DOHH2 (cell line): ENCODE data around the gene VILL.

Experiments used
- H3F3A ChIP-seq: fragments of 200-600 bp; sonication (generic), shearing (Covaris generic); 2 replicates; pipeline ENCODE4 v1.6.0; 2016; ENCODE audit warnings: antibody characterized with exemption, mild to moderate bottlenecking; ENCODE audit not compliant: control insufficient read depth, insufficient read depth
- H3K27ac ChIP-seq: fragments of 200-600 bp; sonication (generic); 2 replicates; pipeline ENCODE4 v1.5.1; 2014; ENCODE audit warnings: low read depth, mild to moderate bottlenecking, low read length, moderate library complexity
- H3K27me3 ChIP-seq: fragments of 200-600 bp; sonication (generic); 2 replicates; pipeline ENCODE4 v1.6.1; 2014; ENCODE audit warnings: mild to moderate bottlenecking, low read length, mixed read lengths; ENCODE audit not compliant: control insufficient read depth
- H3K36me3 ChIP-seq: fragments of 200-600 bp; sonication (generic); 2 replicates; pipeline ENCODE4 v1.6.1; 2014; ENCODE audit warnings: mild to moderate bottlenecking, low read length, moderate library complexity, mixed read lengths; ENCODE audit not compliant: control insufficient read depth
- H3K4me1 ChIP-seq: fragments of 200-600 bp; sonication (generic); 2 replicates; pipeline ENCODE4 v1.6.1; 2014; ENCODE audit warnings: mild to moderate bottlenecking, low read length, mixed read lengths; ENCODE audit not compliant: control insufficient read depth
- H3K4me2 ChIP-seq: fragments of 200-600 bp; sonication (generic); 2 replicates; pipeline ENCODE4 v1.6.0; 2014; ENCODE audit warnings: mild to moderate bottlenecking, low read length, moderate library complexity
- H3K4me3 ChIP-seq: fragments of 200-600 bp; sonication (generic); 2 replicates; pipeline ENCODE4 v1.5.1; 2014; ENCODE audit warnings: mild to moderate bottlenecking, low read length, mixed read lengths
- H3K79me2 ChIP-seq: fragments of 200-600 bp; sonication (generic); 2 replicates; pipeline ENCODE4 v1.6.1; 2014; ENCODE audit warnings: mild to moderate bottlenecking, low read length, mixed read lengths; ENCODE audit not compliant: control insufficient read depth
- H3K9me2 ChIP-seq: fragments of 200-600 bp; sonication (generic); replicated peaks from 2 replicates; pipeline ENCODE4 v1.6.1; 2014; ENCODE audit warnings: mild to moderate bottlenecking, low read length, mixed read lengths; ENCODE audit not compliant: control insufficient read depth
- H3K9me3 ChIP-seq: fragments of 200-600 bp; sonication (generic); 2 replicates; pipeline ENCODE4 v1.6.1; 2014; ENCODE audit warnings: antibody characterized with exemption, low read length, mixed read lengths; ENCODE audit not compliant: control insufficient read depth, insufficient read depth
- H4K20me1 ChIP-seq: fragments of 200-600 bp; sonication (generic); 2 replicates; pipeline ENCODE4 v1.6.0; 2014; ENCODE audit warnings: low read depth, mild to moderate bottlenecking, antibody characterized with exemption, low read length, moderate library complexity; ENCODE audit not compliant: control insufficient read depth, insufficient read depth
- EZH2phosphoT487 ChIP-seq: fragments of 200-600 bp; sonication (generic); IDR thresholded peaks from 2 replicates; pipeline ENCODE4 v1.6.1; 2017; ENCODE audit warnings: borderline replicate concordance, mild to moderate bottlenecking, antibody characterized with exemption, low read length, moderate library complexity, mixed read lengths
- TF ChIP-seq, protein P1 (sequence below): fragments of 200-600 bp; sonication (generic); IDR thresholded peaks from one replicate; pipeline ENCODE4 v1.5.1; 2014; ENCODE audit warnings: antibody characterized with exemption, mild to moderate bottlenecking, low read depth, low read length; ENCODE audit not compliant: poor library complexity, severe bottlenecking

The VILL gene

GRCh38 chr3:38022301-38022700 lies 31.7 kb downstream of the VILL start:
- Histone ChIP-seq H3K4me1 (peaks cover 17% of the 10 kb centered on the region), H3K9me2 (no peaks in the 10 kb centered on the region), H3K9me3 (no peaks in the 10 kb centered on the region), H3K4me2 (no peak overlapping the region), H3F3A (no peaks in the 10 kb centered on the region), H3K27ac (no peak overlapping the region), H3K4me3 (no peak overlapping the region), H3K27me3 (0 out of 2 replicates have a peak, but pooled peaks cover 3% of the 10 kb centered on the region), H3K79me2 (no peaks in the 10 kb centered on the region), H3K36me3 (no peaks in the 10 kb centered on the region), H4K20me1 (no peaks in the 10 kb centered on the region)
- no peak for TF ChIP-seq EZH2phosphoT487
- TF ChIP-seq, protein P1, sequence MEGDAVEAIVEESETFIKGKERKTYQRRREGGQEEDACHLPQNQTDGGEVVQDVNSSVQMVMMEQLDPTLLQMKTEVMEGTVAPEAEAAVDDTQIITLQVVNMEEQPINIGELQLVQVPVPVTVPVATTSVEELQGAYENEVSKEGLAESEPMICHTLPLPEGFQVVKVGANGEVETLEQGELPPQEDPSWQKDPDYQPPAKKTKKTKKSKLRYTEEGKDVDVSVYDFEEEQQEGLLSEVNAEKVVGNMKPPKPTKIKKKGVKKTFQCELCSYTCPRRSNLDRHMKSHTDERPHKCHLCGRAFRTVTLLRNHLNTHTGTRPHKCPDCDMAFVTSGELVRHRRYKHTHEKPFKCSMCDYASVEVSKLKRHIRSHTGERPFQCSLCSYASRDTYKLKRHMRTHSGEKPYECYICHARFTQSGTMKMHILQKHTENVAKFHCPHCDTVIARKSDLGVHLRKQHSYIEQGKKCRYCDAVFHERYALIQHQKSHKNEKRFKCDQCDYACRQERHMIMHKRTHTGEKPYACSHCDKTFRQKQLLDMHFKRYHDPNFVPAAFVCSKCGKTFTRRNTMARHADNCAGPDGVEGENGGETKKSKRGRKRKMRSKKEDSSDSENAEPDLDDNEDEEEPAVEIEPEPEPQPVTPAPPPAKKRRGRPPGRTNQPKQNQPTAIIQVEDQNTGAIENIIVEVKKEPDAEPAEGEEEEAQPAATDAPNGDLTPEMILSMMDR = no peak

GRCh38 chr3:38022896-38023709 lies 32.5 kb downstream of the VILL start:
- H3K4me3 ChIP-seq = peak overlapping the region; percentile 71
- TF ChIP-seq, protein P1 = no peak
- no peak for TF ChIP-seq EZH2phosphoT487

DNA sequence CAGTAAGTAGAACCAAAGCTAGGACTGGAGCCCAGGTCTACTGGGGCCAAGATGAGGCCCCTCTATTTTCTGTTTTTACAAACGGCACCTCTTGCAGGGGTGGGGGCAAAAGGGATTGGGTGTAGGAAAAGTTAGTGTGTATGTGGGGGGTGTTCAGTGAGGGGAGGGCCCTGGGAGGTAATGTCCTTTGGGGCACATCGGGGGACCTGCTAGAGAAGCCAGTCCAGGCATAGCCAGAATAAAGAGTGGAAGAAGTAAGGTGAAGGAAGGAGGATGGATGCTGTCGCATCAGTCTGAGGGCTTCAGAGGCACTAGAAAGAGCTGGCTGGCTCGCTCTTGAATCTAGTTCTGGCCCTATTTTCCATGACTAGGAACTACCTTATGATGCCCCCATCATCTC lies 36.3 kb downstream of the VILL start:
- Histone ChIP-seq H3K27me3 (peaks cover 26% of the 10 kb centered on the region), H3K9me3 (no peaks in the 10 kb centered on the region)

More at GRCh38 chr3:38022896-38023709, 32.5 kb downstream of the VILL start:
- H3K9me3 ChIP-seq = no peaks in the 10 kb centered on the region
- peak overlapping the region; percentile 84 for H3K4me2 ChIP-seq
- H3F3A ChIP-seq = no peaks in the 10 kb centered on the region
- peaks cover 17% of the 10 kb centered on the region for H3K4me1 ChIP-seq
- no peaks in the 10 kb centered on the region for H3K79me2 ChIP-seq
- no peaks in the 10 kb centered on the region for H3K36me3 ChIP-seq
- H3K9me2 ChIP-seq = no peaks in the 10 kb centered on the region
- peaks cover 4% of the 10 kb centered on the region; the same call in 1 of the 2 replicates for H3K27me3 ChIP-seq
- H3K27ac ChIP-seq = no peak overlapping the region
- H4K20me1 ChIP-seq = no peaks in the 10 kb centered on the region

More for the DNA sequence above, 36.3 kb downstream of the VILL start:
- Histone ChIP-seq H4K20me1 (no peaks in the 10 kb centered on the region), H3K4me1 (peaks cover 17% of the 10 kb centered on the region), H3K27ac (no peak overlapping the region), H3F3A (no peaks in the 10 kb centered on the region), H3K9me2 (no peaks in the 10 kb centered on the region), H3K4me3 (no peak overlapping the region), H3K36me3 (no peaks in the 10 kb centered on the region), H3K79me2 (no peaks in the 10 kb centered on the region), H3K4me2 (no peak overlapping the region)
- TF ChIP-seq, protein P1 = no peak
- no peak for TF ChIP-seq EZH2phosphoT487
